GM18508 (cell line): ENCODE measurements around the gene TOPAZ1.
"Not testable (repeated sequence)": the region's sequence is repeated elsewhere in the genome, so short reads cannot be mapped to it uniquely, and the experiment has no call there.

Source experiments
- ATAC-seq: cut with Tn5 transposase; IDR thresholded peaks from one replicate; pipeline ENCODE4 v1.9.1; 2021; ENCODE audit warnings: moderate number of reproducible peaks; ENCODE audit not compliant: insufficient read depth, unreplicated experiment

TOPAZ1 gene

GRCh38 chr3:44326019-44326418, 84.3 kb downstream of the TOPAZ1 start:
- no peak for ATAC-seq

- ATAC-seq = no peak
These were observed 84.8 kb downstream of the TOPAZ1 start for GRCh38 chr3:44326515-44326914.

GRCh38 chr3:44329946-44330345, 88.3 kb downstream of the TOPAZ1 start:
- no peak for ATAC-seq

- ATAC-seq = no peak
These were observed 88.8 kb downstream of the TOPAZ1 start for GRCh38 chr3:44330444-44330843.

GRCh38 chr3:44334326-44334725, 92.6 kb downstream of the TOPAZ1 start:
- no peak for ATAC-seq

GRCh38 chr3:44337248-44337785, 95.6 kb downstream of the TOPAZ1 start:
- ATAC-seq = no peak

GRCh38 chr3:44338010-44338827, 96.5 kb downstream of the TOPAZ1 start, which contains the start of gene TCAIM:
Gene TCAIM, plus strand, starts transcription at chr3:44338766. Its CDS starts 16,017 bp downstream, at chr3:44354783.
- peak; percentile 80 for ATAC-seq

- ATAC-seq = no peak
These were observed 97.1 kb downstream of the TOPAZ1 start for GRCh38 chr3:44338828-44339127.

- ATAC-seq = no peak
These were observed 97.7 kb downstream of the TOPAZ1 start for GRCh38 chr3:44339181-44340057.

- ATAC-seq = no peak
These were observed 98.3 kb downstream of the TOPAZ1 start for GRCh38 chr3:44340058-44340395.

GRCh38 chr3:44342176-44342790, 100.6 kb downstream of the TOPAZ1 start:
- no peak for ATAC-seq

- ATAC-seq = no peak
These were observed 101.7 kb downstream of the TOPAZ1 start for GRCh38 chr3:44343421-44343820.

GRCh38 chr3:44346590-44346989, 104.9 kb downstream of the TOPAZ1 start:
- not testable (repeated sequence) for ATAC-seq

GRCh38 chr3:44348993-44349392, 107.3 kb downstream of the TOPAZ1 start:
- no peak for ATAC-seq

- no peak for ATAC-seq
These were observed 111.8 kb downstream of the TOPAZ1 start for GRCh38 chr3:44353355-44353924.

GRCh38 chr3:44355362-44356033, 113.8 kb downstream of the TOPAZ1 start:
- ATAC-seq = no peak

- no peak for ATAC-seq
These were observed 117.6 kb downstream of the TOPAZ1 start for GRCh38 chr3:44359146-44359751.

GRCh38 chr3:44363591-44363990, 121.9 kb downstream of the TOPAZ1 start:
- no peak for ATAC-seq

GRCh38 chr3:44365952-44366351, 124.3 kb downstream of the TOPAZ1 start:
- no peak for ATAC-seq

GRCh38 chr3:44375450-44375849, 133.8 kb downstream of the TOPAZ1 start:
- no peak for ATAC-seq
